HepG2 (cell line): ENCODE measurements around the gene DPH3. TPM values are rescaled to one million over a fixed set of nuclear protein-coding genes. Genes with fewer than 3 reads are reported as not detected.

ENCODE experiments used
- ATAC-seq: fragments of 200-7000 bp; cut with Tn5 transposase; 3 replicates; pipeline ENCODE4 v1.9.1; 2020; ENCODE audit warnings: mild to moderate bottlenecking, moderate library complexity
- BruUV-seq: library from RNA; stranded (reverse); fragments of 400-500 nt; replicated peaks from 2 replicates; lab custom pipeline; 2021; lab: Mats Ljungman, UMichigan
- CTCF ChIA-PET: fragments of 300-600 bp; formaldehyde crosslinking; extraction: SDS; loops from one replicate; lab custom pipeline; 2021; ENCODE audit warnings: low total read pairs, inconsistent platforms, low intra/inter-chr PET ratio; lab: Yijun Ruan, JAX
- POLR2A ChIA-PET: fragments of 350-600 bp; sonication (Branson Sonifier 250); formaldehyde crosslinking; loops from one replicate; lab custom pipeline; 2020; ENCODE audit warnings: antibody characterized with exemption, inconsistent platforms; lab: Yijun Ruan, JAX
- DNase-seq: peaks from one replicate; pipeline ENCODE4 v3.0.0-alpha.2; 2015; ENCODE audit warnings: low spot score
- FAIRE-seq: peaks from 3 replicates; lab custom pipeline; 2011; peaks lifted over from hg19 to GRCh38; lab: Jason Lieb, UNC
- H2AFZ ChIP-seq: one replicate; pipeline ENCODE4 v1.6.1; 2011; ENCODE audit warnings: low read length, inconsistent platforms
- H3K27ac ChIP-seq: fragments of 300-600 bp; 3 replicates; pipeline ENCODE4 v1.8.0; 2011; ENCODE audit warnings: mixed run types, mild to moderate bottlenecking, mixed read lengths, low read length, inconsistent platforms; ENCODE audit not compliant: insufficient read depth; ENCODE audit errors: extremely low read length
- H3K27me3 ChIP-seq, 2 experiments: fragments of 200-600 bp in 1 of 2; 2 replicates in 1 of 2; 3 replicates in 1 of 2; pipeline versions ENCODE4 v1.6.0 to v1.8.0; 2011; ENCODE audit warnings: low read length in 2 of 2, mild to moderate bottlenecking in 2 of 2, moderate library complexity in 2 of 2, inconsistent platforms in 1 of 2; ENCODE audit not compliant: insufficient read depth in 2 of 2, control insufficient read depth in 1 of 2
- H3K36me3 ChIP-seq, 2 experiments: fragments of 200-600 bp in 1 of 2; replicated peaks in 1 of 2; 2 replicates in 1 of 2; 3 replicates in 1 of 2; pipeline versions ENCODE4 v1.5.1 to v1.8.0; 2011; ENCODE audit warnings: low read length in 2 of 2, inconsistent platforms in 1 of 2; ENCODE audit not compliant: insufficient read depth in 2 of 2, control insufficient read depth in 1 of 2
- H3K4me1 ChIP-seq: 2 replicates; pipeline ENCODE4 v1.5.1; 2012; ENCODE audit warnings: low read length, inconsistent platforms; ENCODE audit not compliant: insufficient read depth
- H3K4me2 ChIP-seq: 2 replicates; pipeline ENCODE4 v1.6.0; 2011; ENCODE audit warnings: low read depth, low read length, inconsistent platforms
- H3K4me3 ChIP-seq, 3 experiments: fragments of 200-600 bp in 1 of 3; sonication (generic), shearing (Covaris generic) in 1 of 3; replicated peaks in 1 of 3; 2 replicates each; pipeline ENCODE4 v1.5.1; 2011 to 2016; ENCODE audit warnings: low read length in 3 of 3, inconsistent platforms in 2 of 3, low read depth in 2 of 3, mild to moderate bottlenecking in 2 of 3, control low read depth in 1 of 3, mixed read lengths in 1 of 3; ENCODE audit not compliant: insufficient read depth in 1 of 3
- H3K79me2 ChIP-seq: one replicate; pipeline ENCODE4 v1.6.1; 2011; ENCODE audit warnings: low read length, inconsistent platforms; ENCODE audit not compliant: insufficient read depth
- H3K9ac ChIP-seq: 2 replicates; pipeline ENCODE4 v1.6.0; 2011; ENCODE audit warnings: mild to moderate bottlenecking, low read depth, low read length, inconsistent platforms; ENCODE audit not compliant: insufficient read depth
- H3K9me3 ChIP-seq: 2 replicates; pipeline ENCODE4 v1.5.1; 2012; ENCODE audit warnings: mild to moderate bottlenecking, low read length
- H4K20me1 ChIP-seq: 2 replicates; pipeline ENCODE4 v1.6.0; 2011; ENCODE audit warnings: inconsistent platforms, mild to moderate bottlenecking, low read length, moderate library complexity; ENCODE audit not compliant: insufficient read depth
- EHMT2 ChIP-seq: fragments of 200-600 bp; sonication (generic); IDR thresholded peaks from 2 replicates; pipeline ENCODE4 v1.7.0; 2017; ENCODE audit warnings: antibody characterized with exemption, low read depth, low read length, borderline replicate concordance
- KDM5B ChIP-seq: sonication (generic); formaldehyde crosslinking; IDR thresholded peaks from 2 replicates; pipeline ENCODE4 v1.4.0; 2020; ENCODE audit warnings: missing genetic modification reagents, mild to moderate bottlenecking, borderline replicate concordance
- MAFG ChIP-seq: sonication (generic); formaldehyde crosslinking; IDR thresholded peaks from 2 replicates; pipeline ENCODE4 v1.5.1; 2020; ENCODE audit warnings: mild to moderate bottlenecking, missing genetic modification reagents
- PHF20 ChIP-seq: sonication (generic); formaldehyde crosslinking; IDR thresholded peaks from 2 replicates; pipeline ENCODE4 v1.5.0; 2020; ENCODE audit warnings: mild to moderate bottlenecking, missing genetic modification reagents
- RFX3 ChIP-seq: IDR thresholded peaks from 2 replicates; pipeline ENCODE4 v1.6.1; 2016; ENCODE audit warnings: missing biosample characterization, missing genetic modification reagents
- SRF ChIP-seq: IDR thresholded peaks from 2 replicates; pipeline ENCODE4 v1.6.1; 2011; ENCODE audit warnings: mild to moderate bottlenecking, low read depth, low read length, moderate library complexity
- TAF1 ChIP-seq: sonication (generic); formaldehyde crosslinking; IDR thresholded peaks from 2 replicates; pipeline ENCODE4 v1.4.0; 2020; ENCODE audit warnings: missing genetic modification reagents
- WIZ ChIP-seq: sonication (generic); formaldehyde crosslinking; IDR thresholded peaks from 2 replicates; pipeline ENCODE4 v1.5.1; 2020; ENCODE audit warnings: mild to moderate bottlenecking, missing genetic modification reagents
- ZNF563 ChIP-seq: sonication (generic); formaldehyde crosslinking; IDR thresholded peaks from 2 replicates; pipeline ENCODE4 v1.8.0; 2022; ENCODE audit warnings: mild to moderate bottlenecking, moderate library complexity, missing genetic modification reagents
- ZNF614 ChIP-seq: IDR thresholded peaks from 2 replicates; pipeline ENCODE4 v1.6.1; 2018; ENCODE audit warnings: missing biosample characterization, missing genetic modification reagents, inconsistent platforms, borderline replicate concordance
- ZNF652 ChIP-seq: IDR thresholded peaks from 2 replicates; pipeline ENCODE4 v1.6.1; 2016; ENCODE audit warnings: low read depth, borderline replicate concordance
- WGBS: methylation state at CpG from one replicate; pipeline ENCODE4 v1.1.6; 2017; ENCODE audit warnings: low lambda C conversion rate; 5-methylcytosine and 5-hydroxymethylcytosine counted together
- in situ Hi-C: cut with HindIII; loops from 2 replicates; pipeline ENCODE4 v1.10.0; 2017; ENCODE audit warnings: low pct_unique_long_range_greater_than_20kb; ENCODE audit not compliant: extremely low pct_ligation_motif_present
- intact Hi-C: fragments of 100-400 bp; cut with micrococcal nuclease; formaldehyde crosslinking; loops from one replicate; pipeline ENCODE4 v1.10.0; 2022; ENCODE audit not compliant: unreplicated experiment
- polyA plus RNA-seq, 8 experiments: library from polyadenylated mRNA; depleted of rRNA in 3 of 8; stranded (reverse) in 7 of 8; unstranded in 1 of 8; fragments of >200 nt; fragmentation: Illumina TruSeq in 4 of 8; extraction: Trizol in 4 of 8; gene quantifications; 2 replicates each; pipeline versions ENCODE4 v1.2.1 to v1.2.3, GENCODE V29; 2011 to 2016; ENCODE audit warnings: low read depth in 4 of 8, missing spikeins in 1 of 8, mixed read lengths in 1 of 8; ENCODE audit not compliant: insufficient read depth in 1 of 8
- total RNA-seq, 5 experiments: library from RNA; depleted of rRNA; stranded (reverse); fragments of >200 nt; fragmentation: Illumina TruSeq; extraction: Trizol; gene quantifications; 2 replicates each; pipeline ENCODE4 v1.2.3, GENCODE V29; 2016; ENCODE audit warnings: low read depth in 1 of 5
- TF ChIP-seq, protein P1 (sequence below): sonication (generic); formaldehyde crosslinking; IDR thresholded peaks from 2 replicates; pipeline ENCODE4 v1.4.0; 2020; ENCODE audit warnings: mild to moderate bottlenecking, missing genetic modification reagents
- TF ChIP-seq, protein P2 (sequence below): sonication (generic); formaldehyde crosslinking; IDR thresholded peaks from 2 replicates; pipeline ENCODE4 v1.5.1; 2020; ENCODE audit warnings: mild to moderate bottlenecking, missing genetic modification reagents, moderate library complexity
- TF ChIP-seq, protein P3 (sequence below): sonication (generic); formaldehyde crosslinking; IDR thresholded peaks from 2 replicates; pipeline ENCODE4 v1.5.0; 2020; ENCODE audit warnings: missing genetic modification reagents

DPH3 gene
- total and polyA plus RNA-seq, 2 of the 13 experiments (the other 11 are each of a cell fraction or from before 2014, with no cell fraction given) = 18.3 to 21.6 TPM

DNA sequence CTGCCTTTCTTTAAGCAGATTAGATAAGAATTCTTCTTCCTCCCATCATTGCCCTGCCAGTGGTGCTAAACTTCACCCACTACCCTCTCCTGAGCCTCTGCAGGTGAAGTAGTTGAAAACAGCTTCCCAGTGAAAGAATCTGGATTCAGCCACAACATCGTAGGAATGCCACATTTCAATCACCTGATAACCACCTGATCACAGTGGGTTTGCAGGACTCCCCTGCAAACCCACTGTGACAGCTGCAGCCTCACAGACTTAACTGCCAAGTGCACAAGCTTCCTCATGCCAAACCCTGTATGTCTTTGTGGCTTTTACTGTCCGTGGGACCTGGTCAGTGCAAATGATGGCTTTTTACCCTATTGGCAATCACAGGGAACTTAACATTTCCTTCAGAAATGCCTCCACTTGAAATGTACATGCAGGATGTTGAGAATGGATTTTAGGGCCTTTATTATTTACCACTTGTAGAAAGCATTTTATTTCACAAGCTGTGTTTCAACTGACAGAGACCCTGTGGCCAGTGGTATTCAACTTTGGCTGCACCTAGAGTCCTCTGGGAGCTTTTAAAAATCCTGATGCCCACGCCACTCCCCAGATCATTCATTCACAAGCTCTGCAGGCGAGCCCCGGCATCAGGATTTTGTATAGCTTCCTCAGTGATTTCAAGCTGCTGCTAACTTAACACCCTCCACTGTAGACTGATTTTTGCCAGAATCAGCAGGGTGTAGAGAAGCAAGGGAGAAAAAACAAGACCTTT lies 49.3 kb upstream of the DPH3 start (continued):
- TF ChIP-seq, protein P1, sequence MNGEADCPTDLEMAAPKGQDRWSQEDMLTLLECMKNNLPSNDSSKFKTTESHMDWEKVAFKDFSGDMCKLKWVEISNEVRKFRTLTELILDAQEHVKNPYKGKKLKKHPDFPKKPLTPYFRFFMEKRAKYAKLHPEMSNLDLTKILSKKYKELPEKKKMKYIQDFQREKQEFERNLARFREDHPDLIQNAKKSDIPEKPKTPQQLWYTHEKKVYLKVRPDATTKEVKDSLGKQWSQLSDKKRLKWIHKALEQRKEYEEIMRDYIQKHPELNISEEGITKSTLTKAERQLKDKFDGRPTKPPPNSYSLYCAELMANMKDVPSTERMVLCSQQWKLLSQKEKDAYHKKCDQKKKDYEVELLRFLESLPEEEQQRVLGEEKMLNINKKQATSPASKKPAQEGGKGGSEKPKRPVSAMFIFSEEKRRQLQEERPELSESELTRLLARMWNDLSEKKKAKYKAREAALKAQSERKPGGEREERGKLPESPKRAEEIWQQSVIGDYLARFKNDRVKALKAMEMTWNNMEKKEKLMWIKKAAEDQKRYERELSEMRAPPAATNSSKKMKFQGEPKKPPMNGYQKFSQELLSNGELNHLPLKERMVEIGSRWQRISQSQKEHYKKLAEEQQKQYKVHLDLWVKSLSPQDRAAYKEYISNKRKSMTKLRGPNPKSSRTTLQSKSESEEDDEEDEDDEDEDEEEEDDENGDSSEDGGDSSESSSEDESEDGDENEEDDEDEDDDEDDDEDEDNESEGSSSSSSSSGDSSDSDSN (CRISPR knock-in tag) = no peak
- TF ChIP-seq ZNF614 (no peak), ZNF563 (CRISPR knock-in tag) (no peak), PHF20 (no peak), TAF1 (CRISPR knock-in tag) (no peak)

DNA sequence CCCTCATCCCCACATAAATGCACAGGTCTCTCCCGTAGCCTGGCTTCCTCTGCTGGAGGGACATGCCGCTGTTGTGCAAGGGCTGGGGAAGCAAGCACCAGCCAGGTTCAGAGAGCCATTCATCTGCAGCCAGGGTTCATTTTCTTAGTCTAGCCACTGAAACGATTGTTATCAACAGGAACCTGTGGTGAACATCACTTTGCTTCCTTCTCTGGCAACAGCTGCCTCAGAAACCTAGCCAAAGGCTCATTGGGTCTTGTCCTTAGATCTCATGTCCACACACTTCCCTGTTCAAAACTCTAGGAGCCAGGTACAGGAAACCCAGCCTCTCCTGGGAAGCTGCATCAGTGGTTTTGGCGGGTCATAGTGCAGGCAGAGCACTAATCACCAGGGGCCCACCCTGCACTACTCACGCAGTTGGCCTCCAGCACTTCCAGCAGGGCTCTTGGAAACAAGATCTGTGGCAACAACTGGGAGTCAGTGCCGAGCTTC lies 47.3 kb upstream of the DPH3 start:
- DNase-seq (no peak), ATAC-seq (peak; percentile 34; the same call in 2 of the 3 replicates), FAIRE-seq (no peak)
- Histone ChIP-seq H4K20me1 (no peaks in the 10 kb centered on the region), H3K4me1 (peaks cover 10% of the 10 kb centered on the region; the same call in 1 of the 2 replicates), H3K4me3 (no peak overlapping the region), H3K27ac (no peak overlapping the region), H3K79me2 (peaks cover 2% of the 10 kb centered on the region), H2AFZ (no peak overlapping the region), H3K9ac (no peak overlapping the region), H3K36me3 (peaks cover 8 to 34% of the 10 kb centered on the region in 2 experiments; a peak in 4 of 5 replicates), H3K9me3 (no peaks in the 10 kb centered on the region), H3K27me3 (no peaks in the 10 kb centered on the region), H3K4me2 (no peak overlapping the region)
- ChIA-PET POLR2A (no interaction called here), CTCF (no interaction called here)
- in situ Hi-C loops = no loop called here
- BruUV-seq = no TSS peak
- intact Hi-C loops = no loop called here
- WGBS = 81% methylated on average over 5 of the region's 6 CpGs
- TF ChIP-seq, protein P2, sequence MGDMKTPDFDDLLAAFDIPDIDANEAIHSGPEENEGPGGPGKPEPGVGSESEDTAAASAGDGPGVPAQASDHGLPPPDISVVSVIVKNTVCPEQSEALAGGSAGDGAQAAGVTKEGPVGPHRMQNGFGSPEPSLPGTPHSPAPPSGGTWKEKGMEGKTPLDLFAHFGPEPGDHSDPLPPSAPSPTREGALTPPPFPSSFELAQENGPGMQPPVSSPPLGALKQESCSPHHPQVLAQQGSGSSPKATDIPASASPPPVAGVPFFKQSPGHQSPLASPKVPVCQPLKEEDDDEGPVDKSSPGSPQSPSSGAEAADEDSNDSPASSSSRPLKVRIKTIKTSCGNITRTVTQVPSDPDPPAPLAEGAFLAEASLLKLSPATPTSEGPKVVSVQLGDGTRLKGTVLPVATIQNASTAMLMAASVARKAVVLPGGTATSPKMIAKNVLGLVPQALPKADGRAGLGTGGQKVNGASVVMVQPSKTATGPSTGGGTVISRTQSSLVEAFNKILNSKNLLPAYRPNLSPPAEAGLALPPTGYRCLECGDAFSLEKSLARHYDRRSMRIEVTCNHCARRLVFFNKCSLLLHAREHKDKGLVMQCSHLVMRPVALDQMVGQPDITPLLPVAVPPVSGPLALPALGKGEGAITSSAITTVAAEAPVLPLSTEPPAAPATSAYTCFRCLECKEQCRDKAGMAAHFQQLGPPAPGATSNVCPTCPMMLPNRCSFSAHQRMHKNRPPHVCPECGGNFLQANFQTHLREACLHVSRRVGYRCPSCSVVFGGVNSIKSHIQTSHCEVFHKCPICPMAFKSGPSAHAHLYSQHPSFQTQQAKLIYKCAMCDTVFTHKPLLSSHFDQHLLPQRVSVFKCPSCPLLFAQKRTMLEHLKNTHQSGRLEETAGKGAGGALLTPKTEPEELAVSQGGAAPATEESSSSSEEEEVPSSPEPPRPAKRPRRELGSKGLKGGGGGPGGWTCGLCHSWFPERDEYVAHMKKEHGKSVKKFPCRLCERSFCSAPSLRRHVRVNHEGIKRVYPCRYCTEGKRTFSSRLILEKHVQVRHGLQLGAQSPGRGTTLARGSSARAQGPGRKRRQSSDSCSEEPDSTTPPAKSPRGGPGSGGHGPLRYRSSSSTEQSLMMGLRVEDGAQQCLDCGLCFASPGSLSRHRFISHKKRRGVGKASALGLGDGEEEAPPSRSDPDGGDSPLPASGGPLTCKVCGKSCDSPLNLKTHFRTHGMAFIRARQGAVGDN (CRISPR knock-in tag) = no peak
- no peak for TF ChIP-seq MAFG (CRISPR knock-in tag)
- no peak for TF ChIP-seq SRF
- TF ChIP-seq, protein P3, sequence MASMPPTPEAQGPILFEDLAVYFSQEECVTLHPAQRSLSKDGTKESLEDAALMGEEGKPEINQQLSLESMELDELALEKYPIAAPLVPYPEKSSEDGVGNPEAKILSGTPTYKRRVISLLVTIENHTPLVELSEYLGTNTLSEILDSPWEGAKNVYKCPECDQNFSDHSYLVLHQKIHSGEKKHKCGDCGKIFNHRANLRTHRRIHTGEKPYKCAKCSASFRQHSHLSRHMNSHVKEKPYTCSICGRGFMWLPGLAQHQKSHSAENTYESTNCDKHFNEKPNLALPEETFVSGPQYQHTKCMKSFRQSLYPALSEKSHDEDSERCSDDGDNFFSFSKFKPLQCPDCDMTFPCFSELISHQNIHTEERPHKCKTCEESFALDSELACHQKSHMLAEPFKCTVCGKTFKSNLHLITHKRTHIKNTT (CRISPR knock-in tag) = no peak
- TF ChIP-seq KDM5B (CRISPR knock-in tag) = no peak
- TF ChIP-seq ZNF652 = no peak
- no peak for TF ChIP-seq WIZ
- no peak for TF ChIP-seq EHMT2
- no peak for TF ChIP-seq RFX3 (CRISPR knock-in tag)
